ENCODE results near the gene GCGR. TPM values are rescaled to one million over a fixed set of nuclear protein-coding genes. Genes with fewer than 3 reads are reported as not detected.

GCGR gene
- total and polyA plus RNA-seq, 2 of the 13 experiments (the other 11 are each of a cell fraction or from before 2014, with no cell fraction given), result 0.04 to 0.13 TPM

DNA sequence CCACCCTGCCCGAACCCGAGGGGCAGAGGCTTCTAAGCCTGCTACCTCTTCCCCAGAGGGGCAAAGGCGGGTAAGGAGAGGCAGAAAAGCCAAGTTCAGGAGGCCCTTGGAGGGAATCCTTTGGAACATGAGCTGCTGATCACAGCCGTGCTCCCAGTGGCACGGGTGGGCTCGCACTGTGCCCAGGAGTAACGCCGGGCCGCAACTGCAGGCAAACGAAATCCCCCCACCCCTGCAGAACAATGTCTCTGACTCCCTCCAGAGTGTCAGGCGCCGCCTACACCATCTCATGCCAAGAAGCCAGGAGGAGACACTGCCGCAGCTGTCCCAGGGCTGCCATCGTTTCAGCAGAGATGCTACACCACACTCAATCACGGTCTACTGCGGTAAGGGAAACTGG lies 47.5 kb downstream of the GCGR start (continued):
- TF ChIP-seq, protein P1, sequence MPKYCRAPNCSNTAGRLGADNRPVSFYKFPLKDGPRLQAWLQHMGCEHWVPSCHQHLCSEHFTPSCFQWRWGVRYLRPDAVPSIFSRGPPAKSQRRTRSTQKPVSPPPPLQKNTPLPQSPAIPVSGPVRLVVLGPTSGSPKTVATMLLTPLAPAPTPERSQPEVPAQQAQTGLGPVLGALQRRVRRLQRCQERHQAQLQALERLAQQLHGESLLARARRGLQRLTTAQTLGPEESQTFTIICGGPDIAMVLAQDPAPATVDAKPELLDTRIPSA (CRISPR knock-in tag; IDR thresholded peaks at IDR 0.05; ENCODE audit: borderline replicate concordance), result 0 out of 2 replicates have a peak, but pooled peaks have one; percentile 48
- no peak for TF ChIP-seq CCAR2 (optimal IDR thresholded peaks at IDR 0.05; ENCODE audit: low read depth, low read length)
- TF ChIP-seq AGO2 (optimal IDR thresholded peaks at IDR 0.05; ENCODE audit: low read depth, low read length), result peak; percentile 57
- 0 out of 2 replicates have a peak, but pooled peaks have one; percentile 4 for TF ChIP-seq JUNB (CRISPR knock-in tag; IDR thresholded peaks at IDR 0.05; ENCODE audit: borderline replicate concordance)
- TF ChIP-seq, protein P2, sequence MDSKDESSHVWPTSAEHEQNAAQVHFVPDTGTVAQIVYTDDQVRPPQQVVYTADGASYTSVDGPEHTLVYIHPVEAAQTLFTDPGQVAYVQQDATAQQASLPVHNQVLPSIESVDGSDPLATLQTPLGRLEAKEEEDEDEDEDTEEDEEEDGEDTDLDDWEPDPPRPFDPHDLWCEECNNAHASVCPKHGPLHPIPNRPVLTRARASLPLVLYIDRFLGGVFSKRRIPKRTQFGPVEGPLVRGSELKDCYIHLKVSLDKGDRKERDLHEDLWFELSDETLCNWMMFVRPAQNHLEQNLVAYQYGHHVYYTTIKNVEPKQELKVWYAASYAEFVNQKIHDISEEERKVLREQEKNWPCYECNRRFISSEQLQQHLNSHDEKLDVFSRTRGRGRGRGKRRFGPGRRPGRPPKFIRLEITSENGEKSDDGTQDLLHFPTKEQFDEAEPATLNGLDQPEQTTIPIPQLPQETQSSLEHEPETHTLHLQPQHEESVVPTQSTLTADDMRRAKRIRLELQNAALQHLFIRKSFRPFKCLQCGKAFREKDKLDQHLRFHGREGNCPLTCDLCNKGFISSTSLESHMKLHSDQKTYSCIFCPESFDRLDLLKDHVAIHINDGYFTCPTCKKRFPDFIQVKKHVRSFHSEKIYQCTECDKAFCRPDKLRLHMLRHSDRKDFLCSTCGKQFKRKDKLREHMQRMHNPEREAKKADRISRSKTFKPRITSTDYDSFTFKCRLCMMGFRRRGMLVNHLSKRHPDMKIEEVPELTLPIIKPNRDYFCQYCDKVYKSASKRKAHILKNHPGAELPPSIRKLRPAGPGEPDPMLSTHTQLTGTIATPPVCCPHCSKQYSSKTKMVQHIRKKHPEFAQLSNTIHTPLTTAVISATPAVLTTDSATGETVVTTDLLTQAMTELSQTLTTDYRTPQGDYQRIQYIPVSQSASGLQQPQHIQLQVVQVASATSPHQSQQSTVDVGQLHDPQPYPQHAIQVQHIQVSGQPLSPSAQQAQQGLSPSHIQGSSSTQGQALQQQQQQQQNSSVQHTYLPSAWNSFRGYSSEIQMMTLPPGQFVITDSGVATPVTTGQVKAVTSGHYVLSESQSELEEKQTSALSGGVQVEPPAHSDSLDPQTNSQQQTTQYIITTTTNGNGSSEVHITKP (CRISPR knock-in tag; IDR thresholded peaks at IDR 0.05; ENCODE audit: low read depth), result no peak
- 0 out of 2 replicates have a peak, but pooled peaks have one; percentile 34 for TF ChIP-seq POLR2AphosphoS2 (IDR thresholded peaks at IDR 0.05; ENCODE audit: low read depth, low read length)

DNA sequence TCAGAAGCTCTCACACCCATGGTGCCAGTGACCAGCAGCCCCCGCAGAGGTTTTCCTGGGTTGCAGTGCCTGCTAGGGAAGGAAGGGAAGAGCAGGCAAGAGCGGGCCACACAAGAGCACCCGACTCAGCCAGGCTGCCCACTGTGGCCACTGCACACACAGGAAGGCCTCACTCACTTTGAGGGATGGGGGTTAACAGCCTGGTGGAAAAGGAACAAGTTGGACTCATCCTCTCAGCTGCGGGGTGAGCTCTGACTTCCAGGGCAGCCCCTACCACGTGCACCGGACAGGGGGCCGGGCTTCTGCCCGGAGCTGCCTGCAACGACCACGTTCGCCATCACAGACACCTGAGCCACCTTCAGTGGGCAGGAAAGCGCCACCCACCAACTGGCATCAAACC lies 48.3 kb downstream of the GCGR start:
- in situ Hi-C loops (cut with HindIII; ENCODE audit: extremely low pct_ligation_motif_present, low pct_unique_long_range_greater_than_20kb), result no loop called here
- BruUV-seq (replicated peaks), result no TSS peak
- Histone ChIP-seq H3K9ac (ENCODE audit: insufficient read depth, low read depth, low read length) (no peak overlapping the region), H3K9me3 (ENCODE audit: low read length) (no peaks in the 10 kb centered on the region), H4K20me1 (ENCODE audit: insufficient read depth, low read length) (peaks cover 7% of the 10 kb centered on the region; the same call in 1 of the 2 replicates), H3K27ac (ENCODE audit: extremely low read length, insufficient read depth, low read length) (no peak overlapping the region), H3K36me3 (replicated peaks in 1 of 2; ENCODE audit: control insufficient read depth in 1 of 2, insufficient read depth in 2 of 2, low read length in 2 of 2) (peaks cover 39 to 70% of the 10 kb centered on the region in 2 experiments), H3K4me3 (replicated peaks in 1 of 3; ENCODE audit: insufficient read depth in 1 of 3, low read depth in 2 of 3, low read length in 3 of 3) (no peak overlapping the region), H2AFZ (ENCODE audit: low read length) (no peak overlapping the region), H3K27me3 (ENCODE audit: control insufficient read depth in 1 of 2, insufficient read depth in 2 of 2, low read length in 2 of 2) (no peaks in the 10 kb centered on the region), H3K79me2 (ENCODE audit: insufficient read depth, low read length) (peaks cover 34% of the 10 kb centered on the region), H3K4me2 (ENCODE audit: low read depth, low read length) (no peak overlapping the region), H3K4me1 (ENCODE audit: insufficient read depth, low read length) (peaks cover 36% of the 10 kb centered on the region)
- ChIA-PET CTCF (ENCODE audit: low intra/inter-chr PET ratio, low total read pairs) (no interaction called here), POLR2A (interaction anchor here (1.1 to 4.0 kb wide), 6 partner anchors 9 to 168 kb away, joined by 3 to 17 read pairs (median 4); partner anchors contain the start of genes ARL16, HGS, MCRIP1 and P4HB)
- DNase-seq (ENCODE audit: low spot score) (no peak), ATAC-seq (peak; percentile 6; the same call in 2 of the 3 replicates), FAIRE-seq (no peak)
- TF ChIP-seq HNRNPL (IDR thresholded peaks at IDR 0.05; ENCODE audit: low read depth, low read length), result 0 out of 2 replicates have a peak, but pooled peaks have one; percentile 23
- TF ChIP-seq ZNF747 (CRISPR knock-in tag; IDR thresholded peaks at IDR 0.05; ENCODE audit: borderline replicate concordance), result 0 out of 2 replicates have a peak, but pooled peaks have one; percentile 30
- 0 out of 2 replicates have a peak, but pooled peaks have one; percentile 2 for TF ChIP-seq RAD21 (CRISPR knock-in tag; IDR thresholded peaks at IDR 0.05)
- peak; percentile 57 for TF ChIP-seq POLR2G (IDR thresholded peaks at IDR 0.05; ENCODE audit: low read depth, low read length)
- TF ChIP-seq POLR2A (IDR thresholded peaks at IDR 0.05; ENCODE audit: insufficient read depth in 1 of 2, low read depth in 2 of 2, low read length in 2 of 2), result peak in 1 of 2 experiments; percentile 39; a peak in 2 of 4 replicates
- peak; percentile 66 for TF ChIP-seq RBFOX2 (IDR thresholded peaks at IDR 0.05; ENCODE audit: low read depth, low read length)
- TF ChIP-seq, protein P3, sequence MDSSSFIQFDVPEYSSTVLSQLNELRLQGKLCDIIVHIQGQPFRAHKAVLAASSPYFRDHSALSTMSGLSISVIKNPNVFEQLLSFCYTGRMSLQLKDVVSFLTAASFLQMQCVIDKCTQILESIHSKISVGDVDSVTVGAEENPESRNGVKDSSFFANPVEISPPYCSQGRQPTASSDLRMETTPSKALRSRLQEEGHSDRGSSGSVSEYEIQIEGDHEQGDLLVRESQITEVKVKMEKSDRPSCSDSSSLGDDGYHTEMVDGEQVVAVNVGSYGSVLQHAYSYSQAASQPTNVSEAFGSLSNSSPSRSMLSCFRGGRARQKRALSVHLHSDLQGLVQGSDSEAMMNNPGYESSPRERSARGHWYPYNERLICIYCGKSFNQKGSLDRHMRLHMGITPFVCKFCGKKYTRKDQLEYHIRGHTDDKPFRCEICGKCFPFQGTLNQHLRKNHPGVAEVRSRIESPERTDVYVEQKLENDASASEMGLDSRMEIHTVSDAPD (CRISPR knock-in tag; IDR thresholded peaks at IDR 0.05), result no peak
- TF ChIP-seq KDM1A (CRISPR knock-in tag; IDR thresholded peaks at IDR 0.05), result no peak
- TF ChIP-seq AGO2 (optimal IDR thresholded peaks at IDR 0.05; ENCODE audit: low read depth, low read length), result peak; percentile 71
- no peak for TF ChIP-seq NR2F1 (CRISPR knock-in tag; IDR thresholded peaks at IDR 0.05)
- TF ChIP-seq, protein P4, sequence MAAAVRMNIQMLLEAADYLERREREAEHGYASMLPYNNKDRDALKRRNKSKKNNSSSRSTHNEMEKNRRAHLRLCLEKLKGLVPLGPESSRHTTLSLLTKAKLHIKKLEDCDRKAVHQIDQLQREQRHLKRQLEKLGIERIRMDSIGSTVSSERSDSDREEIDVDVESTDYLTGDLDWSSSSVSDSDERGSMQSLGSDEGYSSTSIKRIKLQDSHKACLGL (CRISPR knock-in tag; IDR thresholded peaks at IDR 0.05), result no peak
- 100% methylated on average over 6 of the region's 12 CpGs for WGBS (ENCODE audit: low lambda C conversion rate)
- intact Hi-C loops (cut with micrococcal nuclease; ENCODE audit: unreplicated experiment), result no loop called here

Data from HepG2 (cell line).